ENCODE data around the gene EGLN2.
A peak's percentile ranks its signal among the peaks of the same experiment; 100 is the strongest.
"Not testable (repeated sequence)": the region's sequence is repeated elsewhere in the genome, so short reads cannot be mapped to it uniquely, and the experiment has no call there.

Gene EGLN2

GRCh38 chr19:40802300-40803169, 3.5 kb downstream of the EGLN2 start:
- DNase-seq, result no peak

DNA sequence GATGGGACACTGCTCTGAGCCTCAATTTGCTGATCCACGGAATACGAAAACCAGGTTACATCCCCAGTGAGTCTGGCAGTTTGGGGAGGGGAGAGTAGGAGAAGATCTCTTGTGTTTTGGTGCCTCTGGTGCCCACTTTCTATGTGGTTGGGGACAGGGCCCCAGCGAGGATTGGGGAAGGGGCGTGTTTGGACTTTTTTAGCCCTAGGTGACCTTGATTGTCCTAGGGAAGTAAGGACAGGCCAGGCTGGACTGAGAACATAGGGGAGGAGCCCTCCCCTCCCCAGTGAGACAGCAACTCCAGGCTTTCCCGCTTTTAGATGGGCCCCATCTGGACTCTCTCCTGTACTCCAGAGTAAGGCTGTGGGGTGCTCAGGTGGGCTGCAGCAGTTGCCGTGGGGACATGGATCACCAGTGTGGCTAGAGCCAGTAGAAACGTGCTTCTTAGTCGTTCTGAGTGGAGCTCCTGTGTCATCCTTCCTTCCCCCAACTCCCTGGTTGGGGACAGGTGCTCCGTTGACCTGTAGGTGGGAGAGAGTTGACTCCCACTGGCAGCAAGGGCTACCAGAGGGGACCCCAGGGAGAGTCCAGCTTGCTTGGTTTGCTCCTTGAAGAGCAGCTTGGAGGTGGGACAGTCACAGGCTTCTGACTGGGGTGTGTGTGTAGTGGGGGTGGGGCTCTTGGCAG, 4.3 kb downstream of the EGLN2 start:
- no peak for DNase-seq

DNA sequence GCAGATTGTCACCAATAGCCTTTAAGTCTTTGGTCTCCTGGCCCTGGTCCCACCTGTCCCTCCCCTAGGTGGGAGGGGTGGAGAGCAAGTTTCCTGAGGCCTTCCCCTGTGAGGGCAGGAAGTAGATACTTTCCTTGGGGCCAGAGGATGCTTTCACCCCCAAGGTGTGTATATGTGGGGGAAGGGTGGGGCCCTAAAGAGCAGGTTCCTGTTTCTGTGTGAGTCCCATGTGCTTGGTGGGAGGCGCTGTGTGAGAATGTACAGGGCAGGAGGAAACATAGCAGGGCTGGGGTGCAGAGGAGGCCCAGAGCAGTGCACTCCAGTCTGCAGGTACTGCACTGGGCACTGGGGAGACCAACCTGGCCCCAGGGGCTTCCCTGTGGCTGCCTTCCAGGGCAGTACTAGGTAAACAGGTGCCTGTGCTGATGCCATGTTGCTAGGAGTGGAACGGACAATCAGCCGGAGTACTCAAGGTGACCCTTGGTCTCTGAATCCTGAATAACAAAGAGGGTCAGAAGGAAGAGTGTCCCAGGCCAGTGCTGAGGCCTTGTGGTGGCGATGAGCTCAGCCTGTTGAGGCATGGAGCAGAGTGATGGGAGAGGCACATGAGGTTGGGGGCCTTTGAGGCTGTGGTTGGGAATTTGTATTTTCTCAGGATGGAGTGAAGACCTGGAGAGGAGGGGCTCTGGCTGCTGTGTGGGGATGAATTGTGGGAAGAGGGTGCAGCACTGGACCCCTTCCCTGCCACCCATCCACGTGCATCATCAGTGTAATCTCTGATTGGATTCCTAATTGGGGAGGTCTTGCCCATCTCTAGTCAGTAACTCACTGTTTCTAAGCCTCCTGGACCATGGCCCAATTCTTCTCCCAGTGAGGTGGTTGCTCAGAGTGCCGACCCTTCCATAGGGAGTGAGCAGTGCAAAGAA, 5.1 kb downstream of the EGLN2 start:
- peak; percentile 54 for DNase-seq

DNA sequence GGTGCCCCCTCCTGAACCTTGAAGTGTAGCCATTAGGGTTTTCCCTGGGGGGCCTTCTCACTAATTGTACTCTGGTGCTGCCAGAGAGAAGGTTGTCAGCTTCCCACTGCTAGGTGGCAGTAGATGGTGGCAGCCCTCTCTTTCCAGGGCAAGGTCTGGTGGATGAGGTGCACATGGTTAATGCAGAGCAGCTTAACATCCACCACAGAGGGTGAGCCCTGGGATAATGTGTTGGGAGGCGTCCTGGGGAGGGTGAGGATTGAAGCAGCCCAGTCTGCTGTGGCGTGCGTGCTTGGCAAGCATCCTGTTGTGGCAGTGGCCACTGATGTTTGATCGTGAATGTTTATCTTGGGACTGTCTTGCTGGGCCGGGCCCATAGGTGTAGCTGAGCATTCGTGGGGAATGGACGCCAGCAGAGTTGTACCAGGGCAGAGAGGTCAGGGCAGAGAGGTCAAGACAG, 5.8 kb downstream of the EGLN2 start:
- no peak for DNase-seq

DNA sequence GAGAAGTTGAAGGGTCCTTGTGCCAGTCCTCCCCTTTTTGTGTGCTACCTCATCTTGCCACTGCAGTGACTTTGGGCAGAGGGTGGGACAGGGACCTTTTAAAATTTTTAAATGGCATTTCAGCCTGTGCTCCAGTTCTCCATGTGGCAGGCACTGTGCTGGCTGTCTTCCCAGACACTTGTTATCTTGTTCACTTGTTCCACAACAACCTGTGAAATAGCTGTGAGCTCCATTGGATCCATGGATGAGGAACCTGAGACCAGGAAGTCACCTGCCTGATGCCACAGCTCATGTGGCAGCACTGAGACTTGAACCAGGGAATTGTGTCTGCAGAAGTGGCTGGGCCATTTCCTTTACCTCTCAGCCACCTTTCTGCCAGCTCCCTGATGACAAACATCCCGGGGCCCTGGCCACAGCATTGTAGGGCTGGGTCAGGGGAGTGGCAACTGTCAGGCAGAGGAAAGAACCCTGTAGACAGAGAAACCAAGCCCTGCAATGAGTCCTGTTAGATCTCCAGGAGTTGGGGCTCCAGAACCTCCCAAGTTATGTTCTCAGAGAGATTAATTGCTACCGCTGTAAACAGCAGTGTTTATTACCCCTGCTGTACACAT, 6.4 kb downstream of the EGLN2 start:
- no peak for DNase-seq

DNA sequence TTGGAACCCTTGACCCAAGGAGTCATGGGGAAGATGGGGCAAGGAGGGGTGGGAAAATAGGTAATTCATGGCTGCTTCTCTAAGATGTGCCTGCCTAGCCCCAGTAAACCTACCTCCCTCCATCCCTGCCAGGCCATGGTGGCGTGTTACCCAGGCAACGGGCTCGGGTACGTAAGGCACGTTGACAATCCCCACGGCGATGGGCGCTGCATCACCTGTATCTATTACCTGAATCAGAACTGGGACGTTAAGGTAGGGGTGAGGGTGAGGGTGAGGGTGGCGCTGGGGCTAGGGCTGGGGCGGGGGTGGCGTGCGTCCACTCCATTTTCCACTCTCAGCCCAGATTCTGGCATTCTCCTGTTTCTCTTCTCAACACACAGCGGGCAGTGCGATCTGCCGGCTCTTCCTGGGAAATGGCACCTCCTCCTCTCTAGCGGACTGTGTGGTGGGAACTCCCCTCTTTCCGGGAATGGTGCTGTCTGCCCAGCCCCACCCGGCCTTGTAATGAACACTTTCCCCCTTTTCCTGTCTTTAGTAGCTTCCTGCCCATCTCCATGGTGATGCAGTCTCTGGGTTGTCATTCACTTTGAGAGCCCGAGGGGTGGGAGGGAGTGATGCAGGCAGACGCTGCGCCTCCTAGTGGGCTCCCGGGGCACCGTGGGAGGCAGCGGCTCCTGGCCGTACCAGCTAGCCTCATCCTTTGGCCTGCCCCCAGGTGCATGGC, 7.6 kb downstream of the EGLN2 start:
- peak; percentile 76 for DNase-seq

DNA sequence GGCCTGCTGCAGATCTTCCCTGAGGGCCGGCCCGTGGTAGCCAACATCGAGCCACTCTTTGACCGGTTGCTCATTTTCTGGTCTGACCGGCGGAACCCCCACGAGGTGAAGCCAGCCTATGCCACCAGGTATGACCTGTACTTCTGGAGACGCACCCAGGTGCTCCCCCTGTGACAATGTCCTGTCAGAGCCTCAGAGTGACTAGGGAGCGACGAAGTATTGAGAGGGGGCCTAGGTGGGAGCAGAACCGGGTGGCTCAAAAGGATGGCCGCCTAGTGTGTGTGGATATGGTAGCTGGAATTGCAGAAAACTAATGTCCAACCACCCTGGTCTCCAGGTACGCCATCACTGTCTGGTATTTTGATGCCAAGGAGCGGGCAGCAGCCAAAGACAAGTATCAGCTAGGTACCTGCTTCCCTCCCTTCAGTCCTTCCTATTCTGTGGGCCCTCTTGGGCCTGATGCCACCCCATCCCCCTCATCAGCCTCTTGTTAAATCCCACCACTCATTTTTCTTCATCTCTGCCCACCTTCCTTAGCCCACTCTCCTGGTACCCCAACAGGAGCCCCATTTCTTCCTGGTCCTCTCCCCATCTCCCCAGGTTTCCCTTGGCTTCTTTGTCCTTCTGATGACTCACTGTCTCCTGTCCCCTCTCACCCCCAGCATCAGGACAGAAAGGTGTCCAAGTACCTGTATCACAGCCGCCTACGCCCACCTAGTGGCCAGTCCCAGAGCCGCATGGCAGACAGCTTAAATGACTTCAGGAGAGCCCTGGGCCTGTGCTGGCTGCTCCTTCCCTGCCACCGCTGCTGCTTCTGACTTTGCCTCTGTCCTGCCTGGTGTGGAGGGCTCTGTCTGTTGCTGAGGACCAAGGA, 8.4 kb downstream of the EGLN2 start:
- no peak for DNase-seq

DNA sequence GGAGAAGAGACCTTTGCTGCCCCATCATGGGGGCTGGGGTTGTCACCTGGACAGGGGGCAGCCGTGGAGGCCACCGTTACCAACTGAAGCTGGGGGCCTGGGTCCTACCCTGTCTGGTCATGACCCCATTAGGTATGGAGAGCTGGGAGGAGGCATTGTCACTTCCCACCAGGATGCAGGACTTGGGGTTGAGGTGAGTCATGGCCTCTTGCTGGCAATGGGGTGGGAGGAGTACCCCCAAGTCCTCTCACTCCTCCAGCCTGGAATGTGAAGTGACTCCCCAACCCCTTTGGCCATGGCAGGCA, 9.0 kb downstream of the EGLN2 start:
- DNase-seq, result no peak

DNA sequence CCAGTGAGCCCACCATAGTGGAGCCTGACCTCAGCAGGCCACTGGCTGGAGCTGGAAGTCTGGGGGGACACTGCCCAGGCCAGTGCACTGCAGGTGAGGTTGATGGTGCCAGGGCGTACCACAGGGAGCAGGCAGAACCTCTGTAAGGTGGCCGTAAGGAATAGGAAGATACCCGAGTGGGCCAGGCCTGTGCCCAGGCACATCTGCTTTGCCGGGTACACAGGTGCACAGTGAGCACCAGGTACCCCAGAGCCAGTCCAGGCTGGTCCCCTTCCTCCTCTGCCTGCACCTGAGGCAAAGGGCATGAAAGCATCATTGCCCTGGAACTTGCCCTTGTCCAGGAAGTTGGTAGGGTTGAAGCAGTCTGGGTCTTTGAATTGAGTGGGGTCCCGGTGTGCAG, 9.5 kb downstream of the EGLN2 start:
- DNase-seq, result no peak

GRCh38 chr19:40809358-40810086, 10.5 kb downstream of the EGLN2 start:
- DNase-seq, result no peak

DNA sequence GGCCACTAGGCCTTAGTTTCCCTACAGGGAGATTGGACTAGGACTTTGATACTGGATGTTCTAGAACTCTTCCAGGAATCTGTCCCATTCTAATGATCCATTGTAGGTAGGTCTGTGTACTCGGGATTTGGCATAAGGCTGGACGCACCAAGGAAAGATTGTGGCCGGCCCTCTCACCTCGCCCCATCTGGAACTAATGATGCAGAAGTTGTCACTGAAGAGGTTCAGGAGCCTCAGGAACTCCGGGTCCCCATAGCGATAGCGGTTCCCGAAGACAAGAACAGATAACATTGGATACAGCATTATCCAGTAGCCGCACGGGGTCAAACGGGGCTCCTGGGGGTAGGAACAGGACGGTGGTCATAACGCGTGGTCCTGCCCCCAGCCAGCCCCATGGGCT, 11.2 kb downstream of the EGLN2 start:
- no peak for DNase-seq

GRCh38 chr19:40810649-40811408, 11.8 kb downstream of the EGLN2 start:
- peak; percentile 47 for DNase-seq

DNA sequence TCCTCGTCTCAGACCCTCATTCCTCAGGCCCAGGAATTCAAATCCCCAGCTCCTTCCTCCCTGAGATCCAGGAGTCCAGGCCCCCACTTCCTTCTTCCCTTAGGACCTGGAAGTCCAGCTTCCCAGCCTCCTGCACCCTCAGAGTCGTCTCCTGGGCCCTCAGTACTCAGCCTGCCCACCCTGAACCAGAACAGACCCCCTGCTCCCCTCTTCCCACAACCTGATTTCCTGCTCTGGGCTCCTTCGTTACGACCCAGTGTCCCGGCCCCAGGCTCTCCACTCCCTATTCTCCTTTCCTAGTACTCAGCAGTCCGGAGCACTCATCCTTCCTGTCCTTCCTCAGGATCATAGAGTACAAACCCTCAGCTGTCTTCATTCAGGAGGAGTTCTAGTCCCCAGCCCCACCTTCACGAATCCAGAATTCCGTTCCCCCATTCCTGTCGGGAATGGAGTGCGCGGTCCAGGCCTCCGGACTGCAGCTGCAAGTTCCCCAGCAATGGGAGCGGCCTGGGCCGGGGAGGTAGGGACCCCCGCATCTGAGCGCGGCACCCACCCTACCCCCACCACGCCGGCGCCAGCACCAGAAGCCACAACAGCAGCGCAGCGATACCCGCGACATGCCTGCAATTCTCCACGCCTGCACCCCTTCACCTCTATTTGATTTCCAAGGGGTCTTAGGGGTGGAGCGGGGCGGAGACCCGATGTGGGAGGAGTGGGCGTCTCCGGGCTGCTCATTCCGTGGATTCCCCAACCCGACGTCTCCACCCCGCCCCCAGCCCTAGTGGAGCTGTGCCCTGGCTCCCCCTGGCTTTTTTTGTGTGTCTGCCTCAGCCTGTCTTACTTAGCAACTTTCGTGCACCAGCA, 12.7 kb downstream of the EGLN2 start:
- peak; percentile 51 for DNase-seq

- DNase-seq, result not testable (repeated sequence)
These were observed 13.6 kb downstream of the EGLN2 start for GRCh38 chr19:40812571-40812970.

GRCh38 chr19:40813182-40813581, 14.2 kb downstream of the EGLN2 start:
- DNase-seq, result no peak

GRCh38 chr19:40815223-40815622, 16.2 kb downstream of the EGLN2 start:
- DNase-seq, result no peak

DNA sequence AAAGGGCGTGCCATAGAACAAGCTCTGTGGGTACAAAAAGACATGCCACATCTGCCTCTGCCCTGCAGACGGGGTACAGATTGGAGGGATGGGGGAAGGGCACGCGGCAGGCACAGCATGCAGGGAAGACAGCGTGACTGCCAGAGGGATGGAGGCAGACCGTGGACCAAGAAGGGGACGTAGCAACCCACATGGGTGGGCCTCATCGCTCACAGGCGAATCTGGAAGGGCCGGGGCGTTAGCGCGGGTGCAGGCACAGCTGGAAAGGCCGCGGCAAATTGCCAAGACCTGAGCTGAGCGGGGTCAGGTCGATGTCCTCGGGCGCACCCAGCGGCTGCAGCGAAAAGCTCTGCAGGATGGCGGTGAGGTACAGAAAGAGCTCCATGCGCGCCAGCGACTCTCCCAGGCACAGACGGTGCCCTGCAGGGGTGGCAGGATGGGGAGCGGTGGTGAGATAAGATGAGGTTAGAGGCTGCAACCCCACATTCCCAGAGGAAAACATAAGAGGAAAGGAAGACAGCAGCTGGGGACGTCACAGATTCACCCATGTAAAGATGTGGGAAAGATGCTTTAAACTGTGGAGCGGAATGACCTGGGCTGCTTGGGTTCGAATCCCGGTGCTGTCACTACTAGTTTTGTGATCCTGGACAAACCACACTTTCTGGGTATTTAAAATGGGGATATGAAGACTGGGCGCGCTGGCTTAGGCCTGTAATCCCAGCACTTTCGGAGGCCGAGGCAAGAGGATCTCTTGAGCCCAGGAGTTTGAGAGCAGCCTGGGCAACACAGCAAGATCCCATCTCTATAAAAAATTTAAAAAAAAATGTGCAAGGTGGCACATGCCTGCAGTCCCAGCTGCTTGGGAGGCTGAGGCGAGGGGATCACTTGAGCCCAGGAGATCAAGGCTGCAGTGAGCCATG, 19.7 kb downstream of the EGLN2 start:
- peak; percentile 84 for DNase-seq
